ENCODE measurements around the gene PSMB3.
A peak's percentile ranks its signal among the peaks of the same experiment; 100 is the strongest.

The PSMB3 gene

GRCh38 chr17:38715216-38715943 lies 37.2 kb upstream of the PSMB3 start:
- no peak for DNase-seq

GRCh38 chr17:38716368-38717005 lies 36.1 kb upstream of the PSMB3 start:
- Histone ChIP-seq H3K27me3 (no peaks in the 10 kb centered on the region), H3K36me3 (peaks cover 69% of the 10 kb centered on the region), H3K9me3 (no peaks in the 10 kb centered on the region), H3K4me1 (peaks cover 8% of the 10 kb centered on the region), H3K4me3 (ENCODE audit: low read depth, low read length) (no peak overlapping the region)
- DNase-seq, result no peak
- TF ChIP-seq CTCF (IDR thresholded peaks at IDR 0.05; ENCODE audit: low read depth, low read length), result no peak

More at GRCh38 chr17:38715216-38715943, 37.2 kb upstream of the PSMB3 start:
- peaks cover 5% of the 10 kb centered on the region for H3K4me1 ChIP-seq
- no peaks in the 10 kb centered on the region for H3K27me3 ChIP-seq
- TF ChIP-seq CTCF (IDR thresholded peaks at IDR 0.05; ENCODE audit: low read depth, low read length), result no peak
- peaks cover 60% of the 10 kb centered on the region for H3K36me3 ChIP-seq
- H3K9me3 ChIP-seq, result no peaks in the 10 kb centered on the region
- no peak overlapping the region for H3K4me3 ChIP-seq (ENCODE audit: low read depth, low read length)

DNA sequence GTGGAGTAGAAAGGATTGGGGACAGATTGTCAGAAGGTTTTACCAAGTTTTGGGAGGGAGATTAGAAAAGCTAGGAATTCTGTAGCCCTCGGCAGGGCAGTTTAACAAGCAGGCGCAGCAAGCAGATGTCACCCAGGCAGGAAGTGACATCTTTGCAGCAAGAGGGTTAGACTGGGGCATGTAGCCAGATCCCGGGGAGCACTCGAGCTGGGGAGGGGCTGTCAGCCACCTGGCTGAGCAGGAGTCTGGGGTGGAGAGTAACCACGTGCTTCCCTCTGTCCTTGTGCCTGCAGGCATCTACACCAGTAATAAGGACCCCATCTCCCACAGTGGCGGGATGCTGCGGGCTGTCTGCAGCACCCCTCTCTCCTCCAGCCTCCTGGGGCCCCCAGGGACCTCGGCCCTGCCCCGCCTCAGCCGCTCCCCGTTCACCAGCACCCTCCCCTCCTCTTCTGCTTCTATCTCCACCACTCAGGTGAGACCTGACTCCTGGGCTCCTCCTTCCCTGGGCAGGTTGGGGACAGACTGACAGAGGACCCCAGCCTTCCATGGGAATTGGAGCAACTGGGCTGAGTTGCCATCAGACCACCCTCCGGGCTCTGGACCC lies 35.3 kb upstream of the PSMB3 start:
- no peak overlapping the region for H3K4me3 ChIP-seq (ENCODE audit: low read depth, low read length)
- H3K27me3 ChIP-seq, result no peaks in the 10 kb centered on the region
- no peak for TF ChIP-seq CTCF (IDR thresholded peaks at IDR 0.05; ENCODE audit: low read depth, low read length)
- no peak for DNase-seq
- peaks cover 63% of the 10 kb centered on the region for H3K36me3 ChIP-seq
- no peaks in the 10 kb centered on the region for H3K9me3 ChIP-seq
- peaks cover 8% of the 10 kb centered on the region for H3K4me1 ChIP-seq

DNA sequence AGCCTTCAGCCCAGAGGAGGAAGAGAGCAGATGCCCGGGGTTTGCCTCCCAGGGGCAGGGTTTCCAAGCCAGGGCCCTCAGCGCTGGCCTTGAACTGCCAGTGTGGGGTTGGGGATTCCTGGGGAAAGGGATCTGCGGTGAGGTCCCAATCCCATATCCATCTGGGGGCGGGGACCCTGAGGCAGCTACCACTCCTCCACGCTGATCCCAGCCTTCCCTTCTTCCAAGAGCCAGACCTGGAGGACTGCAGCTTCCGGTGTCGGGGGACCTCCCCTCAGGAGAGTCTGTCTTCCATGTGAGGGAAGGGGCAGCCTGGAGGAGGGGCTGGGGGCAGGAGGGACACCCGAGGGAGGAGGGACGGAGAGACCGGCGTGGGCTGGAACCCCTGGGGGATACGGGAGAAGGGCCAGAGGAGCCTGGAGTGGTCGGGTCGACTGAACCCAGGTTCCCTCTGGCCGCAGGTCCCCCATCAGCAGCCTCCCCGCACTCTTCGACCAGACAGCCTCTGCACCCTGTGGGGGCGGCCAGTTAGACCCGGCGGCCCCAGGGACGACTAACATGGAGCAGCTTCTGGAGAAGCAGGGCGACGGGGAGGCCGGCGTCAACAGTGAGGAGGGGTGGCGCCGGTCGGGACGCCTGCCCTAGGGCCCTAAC lies 33.1 kb upstream of the PSMB3 start:
- no peak for TF ChIP-seq CTCF (IDR thresholded peaks at IDR 0.05; ENCODE audit: low read depth, low read length)
- peaks cover 55% of the 10 kb centered on the region for H3K36me3 ChIP-seq
- H3K4me3 ChIP-seq (ENCODE audit: low read depth, low read length), result no peak overlapping the region
- no peak for DNase-seq
- no peaks in the 10 kb centered on the region for H3K9me3 ChIP-seq
- peaks cover 20% of the 10 kb centered on the region for H3K4me1 ChIP-seq
- no peaks in the 10 kb centered on the region for H3K27me3 ChIP-seq

DNA sequence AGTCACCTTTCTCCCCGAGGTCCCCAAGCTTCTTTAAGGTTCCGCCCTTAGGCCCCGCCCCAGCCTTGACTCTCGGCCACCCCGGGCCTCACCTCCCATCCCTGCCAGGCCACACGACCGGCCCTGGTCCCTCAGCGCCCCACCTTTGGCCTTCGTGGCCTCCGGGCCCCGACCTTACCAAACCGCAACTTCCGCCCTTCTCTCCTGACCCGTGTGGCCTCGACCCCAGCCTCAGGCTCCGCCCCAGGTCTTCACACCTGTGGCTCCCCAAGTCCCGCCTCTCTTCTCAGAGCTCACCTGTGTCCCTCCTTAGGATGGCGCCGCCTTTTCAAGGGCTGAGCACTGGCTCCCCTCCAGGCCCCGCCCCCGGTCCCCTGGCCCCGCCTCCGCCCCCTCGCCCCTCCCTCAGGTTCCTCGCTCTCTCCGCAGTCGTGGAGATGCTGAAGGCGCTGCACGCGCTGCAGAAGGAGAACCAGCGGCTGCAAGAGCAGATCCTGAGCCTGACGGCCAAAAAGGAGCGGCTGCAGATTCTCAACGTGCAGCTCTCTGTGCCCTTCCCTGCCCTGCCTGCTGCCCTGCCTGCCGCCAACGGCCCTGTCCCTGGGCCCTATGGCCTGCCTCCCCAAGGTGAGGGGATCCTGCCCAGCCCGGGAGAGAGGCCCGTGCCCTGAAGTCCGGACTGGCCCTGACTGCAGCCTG lies 32.4 kb upstream of the PSMB3 start:
- no peak for TF ChIP-seq CTCF (IDR thresholded peaks at IDR 0.05; ENCODE audit: low read depth, low read length)
- H3K27me3 ChIP-seq, result no peaks in the 10 kb centered on the region
- H3K9me3 ChIP-seq, result no peaks in the 10 kb centered on the region
- H3K4me3 ChIP-seq (ENCODE audit: low read depth, low read length), result no peak overlapping the region
- peaks cover 55% of the 10 kb centered on the region for H3K36me3 ChIP-seq
- H3K4me1 ChIP-seq, result peaks cover 26% of the 10 kb centered on the region
- peak; percentile 56 for DNase-seq
